ENCODE data around the gene SLIT1. TPM values are rescaled to one million over a fixed set of nuclear protein-coding genes. Genes with fewer than 3 reads are reported as not detected.

SLIT1 gene
- total and polyA plus RNA-seq, 12 donors, result 0.05 to 0.65 (median 0.15) TPM

DNA sequence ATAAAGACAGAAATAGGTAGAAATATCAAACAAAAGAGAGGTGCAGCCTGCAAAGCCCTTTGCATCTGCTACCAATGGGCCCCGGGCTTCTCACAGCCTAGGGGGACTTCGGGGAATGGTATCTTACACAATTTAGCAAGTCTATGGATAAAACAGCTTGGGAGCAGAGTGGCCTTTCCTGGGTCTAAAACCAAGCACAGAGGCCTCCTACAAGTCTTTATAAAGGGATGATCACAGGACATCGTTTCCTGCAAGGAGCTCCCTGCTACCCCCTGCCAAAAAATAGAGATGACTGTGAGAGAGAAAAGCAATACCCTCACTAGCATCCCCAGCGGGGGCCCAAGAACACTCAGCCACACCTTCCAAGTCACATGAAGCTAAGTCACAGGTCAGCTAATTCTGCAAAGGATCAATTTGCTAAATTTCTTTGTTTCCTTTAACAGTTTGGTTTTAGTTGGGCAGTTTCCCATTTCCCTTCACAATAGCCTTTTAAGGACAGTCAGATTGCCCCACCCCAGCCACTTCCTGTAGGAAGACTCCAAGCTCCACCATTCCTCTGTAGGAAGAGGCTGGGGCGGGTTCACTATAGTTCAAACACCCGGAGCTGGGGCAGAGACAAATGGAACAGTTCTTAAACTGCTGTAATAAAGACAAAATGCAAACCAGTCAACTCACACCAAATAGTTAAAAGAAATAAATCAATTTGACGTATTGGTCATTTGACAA is 105.5 kb downstream of the SLIT1 start:
- intact Hi-C loops (cut with DNase I), result no loop called here
- 51 to 66% (median 61%) methylated on average over 7 of the region's 7 CpGs for WGBS, 4 donors
- no peaks in the 10 kb centered on the region for H3K27me3 ChIP-seq

DNA sequence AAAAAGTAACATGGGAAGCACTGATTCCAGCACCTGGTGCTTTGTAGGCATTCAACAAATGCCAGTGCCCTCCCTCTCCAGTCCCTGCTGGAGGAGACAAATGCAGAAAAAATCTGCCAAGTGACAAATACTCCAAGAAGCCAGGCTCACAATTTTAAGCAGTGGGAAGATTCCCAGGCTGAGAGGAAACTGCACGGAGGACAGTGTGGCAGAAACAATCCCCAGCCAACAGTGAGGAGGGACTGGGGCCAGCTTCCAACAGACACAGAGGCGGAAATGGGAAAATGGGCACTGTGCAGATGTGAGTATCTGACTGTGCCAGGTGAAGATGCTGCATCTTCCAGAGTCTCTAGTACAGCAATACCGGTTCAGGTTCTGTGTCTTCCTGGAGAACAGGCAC is 106.3 kb downstream of the SLIT1 start:
- H3K4me1 ChIP-seq (replicated peaks in 1 of 2), result no peaks in the 10 kb centered on the region
- H3K27ac ChIP-seq, result no peak overlapping the region
- no peak for DNase-seq
- no peaks in the 10 kb centered on the region for H3K27me3 ChIP-seq
- H3K9me3 ChIP-seq (replicated peaks in 1 of 3), result no peaks in the 10 kb centered on the region
- H3K36me3 ChIP-seq (replicated peaks in 1 of 2), result no peaks in the 10 kb centered on the region
- H3K4me3 ChIP-seq, result no peak overlapping the region
- intact Hi-C loops (cut with DNase I), result no loop called here
- TF ChIP-seq, protein P1, sequence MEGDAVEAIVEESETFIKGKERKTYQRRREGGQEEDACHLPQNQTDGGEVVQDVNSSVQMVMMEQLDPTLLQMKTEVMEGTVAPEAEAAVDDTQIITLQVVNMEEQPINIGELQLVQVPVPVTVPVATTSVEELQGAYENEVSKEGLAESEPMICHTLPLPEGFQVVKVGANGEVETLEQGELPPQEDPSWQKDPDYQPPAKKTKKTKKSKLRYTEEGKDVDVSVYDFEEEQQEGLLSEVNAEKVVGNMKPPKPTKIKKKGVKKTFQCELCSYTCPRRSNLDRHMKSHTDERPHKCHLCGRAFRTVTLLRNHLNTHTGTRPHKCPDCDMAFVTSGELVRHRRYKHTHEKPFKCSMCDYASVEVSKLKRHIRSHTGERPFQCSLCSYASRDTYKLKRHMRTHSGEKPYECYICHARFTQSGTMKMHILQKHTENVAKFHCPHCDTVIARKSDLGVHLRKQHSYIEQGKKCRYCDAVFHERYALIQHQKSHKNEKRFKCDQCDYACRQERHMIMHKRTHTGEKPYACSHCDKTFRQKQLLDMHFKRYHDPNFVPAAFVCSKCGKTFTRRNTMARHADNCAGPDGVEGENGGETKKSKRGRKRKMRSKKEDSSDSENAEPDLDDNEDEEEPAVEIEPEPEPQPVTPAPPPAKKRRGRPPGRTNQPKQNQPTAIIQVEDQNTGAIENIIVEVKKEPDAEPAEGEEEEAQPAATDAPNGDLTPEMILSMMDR (IDR thresholded peaks at IDR 0.05), result no peak
- no peak for TF ChIP-seq POLR2A (IDR thresholded peaks at IDR 0.05)
- 67 to 77% (median 74%) methylated on average over 3 of the region's 3 CpGs for WGBS, 4 donors

More for the DNA sequence above, 105.5 kb downstream of the SLIT1 start:
- Histone ChIP-seq H3K27ac (no peak overlapping the region), H3K4me3 (no peak overlapping the region), H3K9me3 (replicated peaks in 1 of 3) (no peaks in the 10 kb centered on the region), H3K36me3 (replicated peaks in 1 of 2) (no peaks in the 10 kb centered on the region), H3K4me1 (replicated peaks in 1 of 2) (no peaks in the 10 kb centered on the region)
- DNase-seq, result no peak
- TF ChIP-seq, protein P1 (IDR thresholded peaks at IDR 0.05), result no peak
- no peak for TF ChIP-seq POLR2A (IDR thresholded peaks at IDR 0.05)

DNA sequence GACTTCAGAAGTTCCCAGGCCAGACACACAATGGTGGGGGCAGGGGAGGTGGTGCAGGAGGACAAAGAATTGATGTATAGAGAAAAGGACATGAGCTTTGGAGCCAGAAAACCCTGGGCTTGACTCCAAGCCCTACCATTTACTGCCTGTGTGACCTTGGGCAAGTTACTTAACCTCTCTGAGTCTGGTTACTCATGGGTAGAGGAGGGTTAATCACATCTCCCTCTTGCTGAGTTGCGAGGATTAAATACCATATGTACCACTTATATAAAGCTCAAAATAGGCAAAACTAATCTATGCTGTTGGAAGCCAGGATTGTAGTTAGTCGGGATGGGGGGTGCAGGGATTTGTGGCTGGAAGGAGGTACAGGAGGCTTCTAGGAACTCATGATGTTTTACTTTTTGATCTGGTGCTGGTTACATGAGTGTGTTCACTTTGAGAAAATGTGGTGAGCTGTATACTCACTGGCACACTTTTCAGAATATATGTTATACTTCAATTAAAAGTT is 106.8 kb downstream of the SLIT1 start:
- Histone ChIP-seq H3K4me3 (no peak overlapping the region), H3K27me3 (no peaks in the 10 kb centered on the region), H3K27ac (no peak overlapping the region), H3K36me3 (replicated peaks in 1 of 2) (no peaks in the 10 kb centered on the region), H3K4me1 (replicated peaks in 1 of 2) (no peaks in the 10 kb centered on the region), H3K9me3 (replicated peaks in 1 of 3) (no peaks in the 10 kb centered on the region)
- TF ChIP-seq, protein P1 (IDR thresholded peaks at IDR 0.05), result no peak
- TF ChIP-seq POLR2A (IDR thresholded peaks at IDR 0.05), result no peak
- intact Hi-C loops (cut with DNase I), result no loop called here
- no peak for DNase-seq
- 65 to 75% (median 70%) methylated on average over 2 of the region's 2 CpGs for WGBS, 4 donors

DNA sequence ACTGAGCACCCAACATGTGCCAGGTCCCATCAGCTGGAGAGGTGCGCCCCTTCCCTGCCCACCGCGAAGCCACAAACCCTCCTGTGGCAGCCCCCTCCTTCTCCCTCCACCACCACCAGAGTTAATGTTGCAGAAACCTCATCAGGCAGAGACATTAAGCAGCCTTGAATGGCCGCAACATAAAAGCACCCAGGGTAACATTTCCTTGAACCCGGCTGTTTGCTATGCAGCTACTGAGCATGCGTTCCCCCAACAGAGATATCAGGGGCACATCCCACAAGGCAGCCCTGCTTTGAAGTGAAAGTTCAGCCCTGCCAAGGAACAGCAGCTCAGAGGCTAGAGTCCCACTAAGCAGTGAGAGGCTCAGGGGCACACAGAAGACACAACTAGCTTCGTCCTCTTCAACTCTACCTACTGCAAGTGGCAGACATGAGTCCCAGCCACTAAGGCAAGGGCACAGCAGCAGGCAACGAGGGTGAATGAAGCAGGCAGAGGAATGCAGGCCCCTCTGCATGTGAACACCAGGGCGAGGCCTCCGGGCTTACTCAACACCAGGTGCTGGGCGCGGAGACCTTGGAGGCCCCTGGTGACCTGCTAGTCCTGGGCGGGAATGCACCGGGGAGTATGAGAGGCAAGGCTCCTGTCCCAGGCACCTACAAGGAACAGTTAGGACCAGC is 107.4 kb downstream of the SLIT1 start:
- H3K27me3 ChIP-seq, result peaks cover 1% of the 10 kb centered on the region
- DNase-seq, result no peak
- no peaks in the 10 kb centered on the region for H3K4me1 ChIP-seq (replicated peaks in 1 of 2)
- H3K4me3 ChIP-seq, result no peak overlapping the region
- H3K36me3 ChIP-seq (replicated peaks in 1 of 2), result no peaks in the 10 kb centered on the region
- WGBS, 4 donors, result 55 to 65% (median 61%) methylated on average over 12 to 14 of the region's 14 CpGs
- no peak overlapping the region for H3K27ac ChIP-seq
- no peaks in the 10 kb centered on the region for H3K9me3 ChIP-seq (replicated peaks in 1 of 3)
- TF ChIP-seq, protein P1 (IDR thresholded peaks at IDR 0.05), result no peak
- no peak for TF ChIP-seq POLR2A (IDR thresholded peaks at IDR 0.05)
- intact Hi-C loops (cut with DNase I), result no loop called here

All from adrenal gland (tissue), 12 donors.